GM18498 (cell line): ENCODE measurements around the gene C16orf54.
"Not testable (repeated sequence)": the region's sequence is repeated elsewhere in the genome, so short reads cannot be mapped to it uniquely, and the experiment has no call there.

Source experiments
- ATAC-seq: cut with Tn5 transposase; IDR thresholded peaks from one replicate; pipeline ENCODE4 v1.9.1; 2021; ENCODE audit warnings: mild to moderate bottlenecking, moderate library complexity; ENCODE audit not compliant: unreplicated experiment

Gene C16orf54

DNA sequence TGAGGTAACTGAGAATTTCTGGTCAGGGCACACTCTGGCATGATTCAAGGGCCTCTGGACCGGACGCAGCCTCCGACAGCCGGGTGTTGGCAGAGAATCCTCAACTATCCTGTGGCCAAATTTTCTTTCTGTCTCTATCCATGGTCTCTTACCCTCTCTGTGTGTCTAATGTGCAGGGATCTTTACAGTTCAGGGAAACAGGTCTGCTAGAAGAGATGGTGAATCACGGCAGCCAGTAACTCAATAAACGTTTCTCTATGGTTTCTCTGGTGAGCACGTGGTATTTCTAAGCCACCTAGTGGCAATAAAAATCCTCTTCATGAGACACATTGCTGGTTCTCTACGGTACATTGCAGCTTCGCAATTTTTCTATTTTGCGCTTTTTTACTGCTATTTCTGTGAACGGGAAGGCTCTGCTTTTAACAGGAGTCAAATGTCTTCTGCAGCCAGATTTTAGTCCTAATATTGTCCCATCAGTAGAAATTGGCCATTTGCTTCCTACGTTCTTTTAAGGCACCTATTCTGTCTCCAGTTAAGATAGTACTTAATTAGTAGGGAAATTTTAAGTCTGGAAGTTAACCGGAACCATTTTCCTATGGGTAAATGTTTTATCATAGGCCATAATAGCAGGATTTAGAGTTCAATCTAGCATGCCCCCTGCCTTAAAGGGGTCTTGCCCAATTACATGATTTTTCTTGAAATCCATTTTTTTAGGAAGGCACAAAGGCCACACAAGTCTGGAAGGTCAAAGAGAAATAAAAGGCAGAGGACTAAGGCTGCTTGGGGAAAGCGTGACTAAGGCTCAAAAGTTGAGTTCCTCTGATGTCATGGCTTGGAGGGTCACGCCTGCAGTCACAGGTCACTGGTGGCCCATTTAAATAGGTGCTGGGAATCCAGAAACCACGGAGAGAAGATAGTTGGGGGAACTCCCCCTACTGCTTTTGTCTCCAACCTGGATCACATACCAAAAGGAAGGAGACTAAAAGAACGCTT lies 35.3 kb downstream of the C16orf54 start:
- no peak for ATAC-seq

DNA sequence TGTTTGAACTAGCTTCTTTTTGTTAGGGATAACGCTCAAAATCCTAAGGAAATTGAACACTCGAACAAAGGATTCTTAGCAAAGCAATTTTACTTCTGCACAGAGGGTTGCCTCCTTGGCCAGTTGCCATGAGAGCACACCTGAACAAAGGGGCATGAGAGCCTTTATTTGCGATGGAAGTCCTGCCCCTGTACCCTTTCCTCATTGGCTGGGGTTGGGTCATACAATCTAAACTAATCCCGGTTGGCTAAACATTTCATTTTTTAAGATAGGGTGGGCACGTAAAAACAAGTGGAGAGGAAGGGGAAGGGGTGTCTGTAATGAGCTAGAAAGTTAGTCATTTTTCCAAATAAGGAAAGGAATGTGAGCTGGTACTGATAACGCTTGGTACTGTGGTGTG lies 36.1 kb downstream of the C16orf54 start:
- ATAC-seq, result not testable (repeated sequence)

DNA sequence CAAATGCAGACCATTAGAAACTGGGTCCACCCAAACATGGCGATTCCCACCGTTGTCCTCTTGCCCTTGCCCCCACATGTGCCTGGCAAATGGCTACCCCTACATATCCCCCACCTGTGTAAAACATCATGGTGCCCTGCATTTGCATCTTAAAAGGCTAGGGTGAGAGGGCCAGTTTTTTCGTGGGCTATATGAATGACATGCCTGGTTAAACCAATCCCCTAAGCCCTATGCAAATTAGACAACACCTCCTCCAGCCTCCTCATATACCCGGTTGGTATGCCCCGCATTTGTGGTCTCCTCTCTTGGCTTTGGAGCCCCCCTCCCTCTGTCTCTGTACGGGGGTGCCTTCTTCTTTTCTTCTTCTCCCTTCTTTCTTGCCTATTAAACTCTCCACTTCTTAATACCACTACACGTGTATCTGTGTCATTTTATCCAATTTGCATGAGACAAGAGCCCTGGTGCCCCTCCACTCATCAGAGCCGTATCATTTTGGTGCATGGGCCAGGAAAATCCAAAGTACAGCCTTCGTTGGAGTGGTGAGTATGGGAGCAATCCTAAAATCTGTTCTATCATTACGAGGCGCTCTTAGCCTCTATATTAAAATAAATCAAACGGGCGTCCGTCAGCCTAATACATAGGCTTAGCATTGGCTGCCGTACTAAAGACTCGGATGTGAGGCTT lies 36.7 kb downstream of the C16orf54 start:
- no peak for ATAC-seq

GRCh38 chr16:29707160-29707559 lies 38.6 kb downstream of the C16orf54 start:
- not testable (repeated sequence) for ATAC-seq

GRCh38 chr16:29705030-29705429 lies 40.8 kb downstream of the C16orf54 start:
- ATAC-seq, result no peak

GRCh38 chr16:29702269-29702668 lies 43.5 kb downstream of the C16orf54 start:
- peak; percentile 43 for ATAC-seq

DNA sequence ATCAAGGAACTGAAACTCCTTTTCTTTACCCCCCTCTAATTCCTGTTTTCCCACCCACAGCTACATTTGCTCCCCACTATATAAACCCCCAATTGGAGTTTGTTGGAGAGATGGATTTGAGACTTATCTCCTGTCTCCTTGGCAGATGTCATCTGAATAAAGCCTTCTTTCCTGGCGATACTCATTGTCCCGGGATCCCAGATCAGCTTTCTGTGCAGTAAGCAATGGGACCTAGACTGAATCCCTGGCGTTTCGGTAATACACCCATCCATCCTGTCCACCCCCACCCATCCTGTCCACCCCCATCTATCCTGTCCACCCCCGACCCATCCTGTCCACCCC lies 44.6 kb downstream of the C16orf54 start:
- ATAC-seq, result no peak

GRCh38 chr16:29700253-29700987 lies 45.4 kb downstream of the C16orf54 start:
- no peak for ATAC-seq

DNA sequence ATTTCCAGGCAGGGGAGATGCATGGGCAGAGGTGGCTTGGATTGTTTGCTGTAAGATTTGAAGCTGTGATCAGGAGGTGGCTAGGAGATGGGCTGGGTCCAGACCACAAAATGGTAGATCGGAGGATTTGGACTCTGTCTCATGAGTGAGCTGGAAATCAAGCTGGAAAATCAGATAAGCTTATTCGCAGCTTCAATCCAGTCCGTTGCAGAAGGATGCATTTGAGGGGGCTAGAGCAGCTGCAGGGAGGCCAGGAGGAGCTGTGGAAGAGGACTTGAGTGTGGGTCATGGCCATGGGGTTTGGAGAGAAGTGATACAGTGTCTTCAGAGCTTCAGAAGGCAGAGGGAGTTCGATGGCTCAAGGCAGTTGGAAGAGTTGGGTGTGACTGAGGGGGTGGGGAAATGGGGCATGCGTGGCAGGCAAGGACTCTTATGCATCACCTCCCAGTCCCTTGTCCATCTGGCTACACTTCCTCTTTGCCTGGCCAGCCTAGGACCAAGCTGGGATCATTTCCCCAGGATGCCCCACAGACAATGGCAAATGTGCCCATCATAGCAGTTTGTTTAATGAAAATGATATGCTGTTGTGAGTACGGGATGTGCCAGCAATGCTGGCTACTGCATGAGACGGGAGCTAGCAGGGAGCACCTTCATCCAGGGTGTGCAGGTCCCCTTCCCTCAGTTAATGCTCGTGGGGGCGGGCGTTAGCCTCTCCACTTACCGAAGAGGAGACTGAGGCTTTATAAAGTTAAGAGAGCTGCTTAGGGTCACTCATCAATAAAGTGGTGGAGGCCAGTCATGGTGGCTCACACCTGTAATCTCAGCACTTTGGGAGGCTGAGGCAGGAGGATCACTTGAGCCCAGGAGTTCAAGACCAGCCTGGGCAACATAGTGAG lies 46.2 kb downstream of the C16orf54 start:
- no peak for ATAC-seq

DNA sequence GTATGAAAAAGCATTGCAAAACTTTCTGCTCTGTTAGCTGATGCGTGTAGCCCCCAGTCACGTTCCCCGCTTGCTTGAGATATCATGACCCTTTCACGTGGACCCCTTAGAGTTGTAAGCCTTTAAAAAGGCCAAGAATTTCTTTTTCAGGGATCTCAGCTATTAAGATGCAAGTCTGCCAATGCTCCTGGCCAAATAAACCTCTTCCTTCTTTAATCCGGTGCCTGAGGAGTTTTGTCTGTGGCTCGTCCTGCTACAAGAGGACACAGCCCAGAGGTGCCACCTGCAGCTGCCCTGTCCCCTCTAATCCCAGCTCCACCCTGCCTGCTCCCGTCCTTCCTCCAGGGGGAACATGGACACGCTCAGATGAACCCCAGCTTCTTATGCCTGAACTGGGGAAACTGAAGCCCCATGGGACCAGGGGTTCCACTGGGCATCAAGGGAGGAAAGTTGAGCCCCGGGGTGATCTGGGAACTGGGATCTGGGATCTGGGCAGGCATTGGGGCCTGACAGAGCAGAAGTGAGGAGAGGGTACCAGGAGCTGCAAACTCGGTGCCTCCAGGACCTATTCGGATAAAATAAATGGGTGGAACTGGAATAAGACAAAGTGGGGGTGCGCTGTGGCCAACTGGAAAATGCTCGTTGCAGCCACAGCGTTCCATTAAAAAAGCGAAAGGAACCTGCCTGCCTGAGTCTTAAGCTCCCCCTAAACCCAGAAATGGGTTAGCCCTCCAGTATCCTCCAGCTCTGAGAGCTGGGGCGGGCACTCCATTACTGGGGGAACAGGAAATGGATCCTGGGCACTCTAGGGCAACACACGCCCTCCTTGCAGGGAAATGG lies 47.1 kb downstream of the C16orf54 start:
- ATAC-seq, result no peak

- no peak for ATAC-seq
Observed at GRCh38 chr16:29698042-29698441, 47.7 kb downstream of the C16orf54 start.

DNA sequence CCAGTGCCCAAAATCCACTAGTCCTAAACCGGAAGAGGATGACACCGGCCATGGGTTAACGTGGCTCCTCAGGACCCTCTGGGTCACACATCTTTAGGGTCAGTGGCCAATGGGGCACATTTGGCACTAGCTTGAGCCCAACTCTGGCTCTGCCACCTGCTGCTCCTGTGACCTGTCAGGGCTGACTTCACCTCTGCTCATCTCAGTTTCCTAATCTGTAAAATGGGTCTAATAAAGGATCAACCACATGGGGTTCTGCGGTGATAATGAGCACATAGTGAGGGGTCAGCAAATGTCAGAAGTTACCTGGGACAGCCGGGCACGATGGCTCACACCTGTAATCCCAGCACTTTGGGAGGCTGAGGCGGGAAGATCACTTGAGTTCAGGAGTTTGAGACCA lies 48.4 kb downstream of the C16orf54 start:
- ATAC-seq, result no peak

DNA sequence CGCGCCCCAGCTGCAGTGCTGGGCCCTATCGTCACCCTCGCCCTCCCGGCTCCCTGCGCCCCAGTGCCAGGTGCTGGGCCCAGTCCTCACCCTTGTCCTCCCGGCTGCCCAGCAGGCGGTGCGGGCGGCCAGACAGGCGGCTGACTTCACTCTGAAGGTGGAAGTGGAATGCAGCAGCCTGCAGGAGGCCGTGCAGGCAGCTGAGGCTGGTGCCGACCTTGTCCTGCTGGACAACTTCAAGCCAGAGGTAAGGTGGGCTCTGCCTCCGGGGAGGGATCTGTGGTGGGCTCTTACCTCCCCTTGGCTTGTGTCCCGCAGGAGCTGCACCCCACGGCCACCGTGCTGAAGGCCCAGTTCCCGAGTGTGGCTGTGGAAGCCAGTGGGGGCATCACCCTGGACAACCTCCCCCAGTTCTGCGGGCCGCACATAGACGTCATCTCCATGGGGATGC lies 48.9 kb downstream of the C16orf54 start:
- ATAC-seq, result no peak

- ATAC-seq, result not testable (repeated sequence)
Observed at GRCh38 chr16:29695675-29696074, 50.1 kb downstream of the C16orf54 start.

DNA sequence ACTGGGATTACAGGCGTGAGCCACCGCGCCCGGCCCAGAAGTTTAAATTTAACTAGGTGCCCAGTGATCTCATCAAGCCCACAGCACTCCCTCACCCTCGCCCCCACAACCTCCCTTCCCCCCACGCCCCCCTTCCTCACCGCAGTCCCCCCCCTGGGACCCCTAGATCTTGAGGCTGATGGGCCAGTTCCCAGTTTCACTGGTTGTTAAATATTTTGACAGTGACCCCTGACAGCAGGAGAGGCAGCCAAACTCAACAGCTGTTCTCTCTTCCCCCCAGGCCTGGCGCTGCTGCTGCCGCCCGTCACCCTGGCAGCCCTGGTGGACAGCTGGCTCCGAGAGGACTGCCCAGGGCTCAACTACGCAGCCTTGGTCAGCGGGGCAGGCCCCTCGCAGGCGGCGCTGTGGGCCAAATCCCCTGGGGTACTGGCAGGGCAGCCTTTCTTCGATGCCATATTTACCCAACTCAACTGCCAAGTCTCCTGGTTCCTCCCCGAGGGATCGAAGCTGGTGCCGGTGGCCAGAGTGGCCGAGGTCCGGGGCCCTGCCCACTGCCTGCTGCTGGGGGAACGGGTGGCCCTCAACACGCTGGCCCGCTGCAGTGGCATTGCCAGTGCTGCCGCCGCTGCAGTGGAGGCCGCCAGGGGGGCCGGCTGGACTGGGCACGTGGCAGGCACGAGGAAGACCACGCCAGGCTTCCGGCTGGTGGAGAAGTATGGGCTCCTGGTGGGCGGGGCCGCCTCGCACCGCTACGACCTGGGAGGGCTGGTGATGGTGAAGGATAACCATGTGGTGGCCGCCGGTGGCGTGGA lies 51.2 kb downstream of the C16orf54 start:
- ATAC-seq, result no peak

- ATAC-seq, result not testable (repeated sequence)
Observed at GRCh38 chr16:29692606-29693005, 53.2 kb downstream of the C16orf54 start.
